ENCODE measurements around the gene KLK12.

DNA sequence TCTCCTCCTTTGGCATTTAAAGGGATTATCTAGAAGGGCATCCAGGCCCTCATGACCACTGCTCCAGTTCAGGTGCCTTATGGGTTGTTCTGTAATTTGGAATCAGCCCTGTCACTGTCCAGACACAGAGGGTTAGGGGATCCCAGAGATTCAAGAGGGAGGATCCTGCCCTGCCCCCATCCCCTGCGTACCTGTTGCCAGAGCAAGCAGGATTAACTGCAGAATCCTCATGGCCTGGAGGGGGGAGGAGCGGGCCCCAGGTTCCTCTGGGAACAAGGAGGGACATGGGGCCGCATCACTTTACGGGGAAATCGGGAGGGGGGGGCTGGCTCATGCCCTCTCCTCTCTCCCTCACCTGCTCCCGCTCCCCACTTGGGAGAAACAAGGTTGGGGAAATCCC lies 9.4 kb downstream of the KLK12 start:
- TF ChIP-seq POLR2AphosphoS5 (IDR thresholded peaks at IDR 0.05; ENCODE audit: borderline replicate concordance, low read depth, low read length) (no peak), EZH2 (IDR thresholded peaks at IDR 0.05) (no peak)

Data from SK-N-MC (cell line).